GM18520 (cell line): ENCODE data around the gene EPN3.

Source experiments
- ATAC-seq: cut with Tn5 transposase; IDR thresholded peaks from one replicate; pipeline ENCODE4 v1.9.1; 2021; ENCODE audit not compliant: unreplicated experiment

The EPN3 gene

DNA sequence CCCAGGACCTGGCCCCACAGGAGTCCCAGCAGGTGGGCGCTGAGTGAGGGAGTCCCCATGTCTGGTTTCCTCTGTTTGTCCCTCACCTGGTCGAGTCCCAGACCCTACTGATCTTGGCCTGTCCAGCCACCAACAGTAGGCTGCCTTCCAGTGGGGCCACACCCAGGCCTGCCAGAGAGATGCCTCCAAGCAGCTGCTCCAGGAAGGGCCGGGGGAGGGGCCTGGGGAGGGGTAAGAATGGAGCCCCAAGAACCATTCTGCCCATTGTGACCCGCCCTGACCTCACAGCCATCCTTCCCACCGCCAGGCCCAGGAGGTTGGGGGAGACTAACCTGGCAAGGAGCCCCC is 15.2 kb downstream of the EPN3 start:
- no peak for ATAC-seq

DNA sequence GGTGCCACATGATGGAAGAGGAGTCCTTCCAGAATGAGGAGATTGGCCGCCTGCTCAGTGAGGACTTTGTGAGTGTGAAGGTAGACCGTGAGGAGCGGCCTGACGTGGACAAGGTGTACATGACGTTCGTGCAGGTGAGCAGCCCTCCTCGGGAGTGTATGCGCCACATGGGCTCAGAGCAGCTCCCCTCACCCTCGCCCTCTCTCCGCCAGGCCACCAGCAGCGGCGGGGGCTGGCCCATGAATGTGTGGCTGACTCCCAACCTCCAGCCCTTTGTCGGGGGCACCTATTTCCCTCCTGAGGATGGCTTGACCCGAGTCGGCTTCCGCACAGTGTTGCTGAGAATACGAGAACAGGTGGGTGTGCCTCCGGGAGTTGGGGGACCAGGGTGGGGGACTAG is 16.3 kb downstream of the EPN3 start:
- ATAC-seq = no peak

DNA sequence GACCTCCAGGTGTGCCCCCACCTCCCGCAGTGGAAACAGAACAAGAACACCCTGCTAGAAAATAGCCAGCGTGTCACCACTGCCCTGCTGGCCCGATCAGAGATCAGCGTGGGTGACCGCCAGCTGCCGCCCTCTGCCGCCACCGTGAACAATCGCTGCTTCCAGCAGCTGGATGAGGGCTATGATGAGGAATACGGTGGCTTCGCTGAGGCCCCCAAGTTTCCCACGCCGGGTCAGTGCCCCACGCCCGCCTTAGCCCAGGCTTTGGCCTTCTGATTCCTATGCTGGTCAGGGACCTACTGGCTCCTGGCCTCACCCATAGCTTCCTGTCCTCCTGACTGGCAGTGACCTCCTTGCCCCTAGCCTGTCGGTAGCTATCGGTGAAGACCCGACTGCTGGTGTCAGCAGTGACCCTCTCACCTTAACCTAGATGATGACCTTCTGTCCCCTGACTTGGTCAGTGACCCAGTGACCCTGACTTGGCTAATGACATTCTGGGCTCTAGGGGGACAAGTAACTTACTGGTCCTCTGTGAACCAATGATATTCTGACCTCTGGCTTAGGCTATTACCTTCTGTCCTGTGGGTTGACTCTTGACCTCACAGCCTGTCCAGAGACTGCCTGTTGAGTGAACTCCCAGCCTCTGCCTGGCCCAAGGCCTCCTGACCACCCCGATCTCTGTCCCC is 16.9 kb downstream of the EPN3 start:
- no peak for ATAC-seq

DNA sequence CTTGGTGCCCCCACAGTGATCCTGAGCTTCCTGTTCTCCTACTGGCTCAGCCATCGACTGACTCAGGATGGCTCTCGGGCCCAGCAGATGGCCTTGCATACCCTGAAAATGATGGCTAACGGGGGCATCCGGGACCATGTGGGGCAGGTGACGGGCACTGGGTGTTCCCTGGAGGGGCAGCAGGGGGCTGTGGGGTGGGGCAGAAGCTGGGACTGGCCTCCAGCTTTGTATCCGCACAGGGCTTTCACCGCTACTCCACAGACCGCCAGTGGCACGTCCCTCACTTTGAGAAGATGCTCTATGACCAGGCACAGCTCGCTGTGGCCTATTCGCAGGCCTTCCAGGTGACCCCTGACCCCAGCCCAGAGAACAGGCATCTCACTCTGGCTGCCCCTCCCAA is 17.4 kb downstream of the EPN3 start:
- ATAC-seq = no peak

DNA sequence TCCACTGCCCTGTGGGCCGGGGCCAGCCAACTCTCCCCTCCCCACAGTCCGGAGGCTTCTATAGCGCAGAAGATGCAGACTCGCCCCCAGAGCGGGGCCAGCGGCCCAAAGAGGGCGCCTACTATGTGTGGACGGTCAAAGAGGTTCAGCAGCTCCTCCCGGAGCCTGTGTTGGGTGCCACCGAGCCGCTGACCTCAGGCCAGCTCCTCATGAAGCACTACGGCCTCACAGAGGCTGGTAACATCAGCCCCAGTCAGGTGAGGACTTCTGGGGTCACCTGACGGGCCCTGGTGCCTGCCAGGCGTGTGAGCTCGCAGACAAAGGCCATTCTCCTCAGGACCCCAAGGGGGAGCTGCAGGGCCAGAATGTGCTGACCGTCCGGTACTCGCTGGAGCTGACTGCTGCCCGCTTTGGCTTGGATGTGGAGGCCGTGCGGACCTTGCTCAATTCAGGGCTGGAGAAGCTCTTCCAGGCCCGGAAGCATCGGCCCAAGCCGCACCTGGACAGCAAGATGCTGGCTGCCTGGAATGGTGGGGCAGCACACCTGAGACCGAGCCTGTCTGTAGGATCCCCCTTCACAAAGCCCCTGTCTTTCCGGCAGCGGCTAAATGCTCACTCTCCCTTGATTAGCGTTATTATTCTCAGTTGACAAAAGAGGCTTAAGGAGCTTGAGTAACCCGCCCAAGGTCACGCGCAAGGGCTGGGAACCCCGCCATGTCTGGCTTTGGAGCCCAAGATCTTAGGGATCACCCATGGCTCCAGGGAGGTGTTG is 18.3 kb downstream of the EPN3 start:
- no peak for ATAC-seq

DNA sequence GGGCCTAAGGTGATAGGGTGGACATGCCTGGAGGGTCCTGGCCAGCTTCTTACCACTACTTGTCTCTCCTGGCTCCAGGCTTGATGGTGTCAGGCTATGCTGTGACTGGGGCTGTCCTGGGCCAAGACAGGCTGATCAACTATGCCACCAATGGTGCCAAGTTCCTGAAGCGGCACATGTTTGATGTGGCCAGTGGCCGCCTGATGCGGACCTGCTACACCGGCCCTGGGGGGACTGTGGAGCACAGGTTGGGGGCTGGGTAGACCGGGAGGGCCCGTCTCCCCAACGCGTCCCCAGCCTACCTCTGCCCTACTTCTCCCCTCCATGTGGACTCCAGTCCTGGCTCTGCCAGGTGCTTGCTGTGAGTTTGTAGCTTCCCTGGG is 18.9 kb downstream of the EPN3 start:
- no peak for ATAC-seq

DNA sequence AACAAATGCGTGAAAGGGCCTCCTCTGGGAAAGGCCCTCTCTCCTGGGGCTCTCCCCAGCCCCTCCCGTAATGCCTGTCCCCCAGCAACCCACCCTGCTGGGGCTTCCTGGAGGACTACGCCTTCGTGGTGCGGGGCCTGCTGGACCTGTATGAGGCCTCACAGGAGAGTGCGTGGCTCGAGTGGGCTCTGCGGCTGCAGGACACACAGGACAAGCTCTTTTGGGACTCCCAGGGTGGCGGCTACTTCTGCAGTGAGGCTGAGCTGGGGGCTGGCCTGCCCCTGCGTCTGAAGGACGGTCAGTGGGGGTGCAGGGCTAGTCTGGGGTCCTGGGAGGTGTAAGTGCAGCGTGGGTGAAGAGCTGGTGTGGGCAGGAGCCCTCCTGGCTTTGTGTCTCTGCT is 19.3 kb downstream of the EPN3 start:
- no peak for ATAC-seq

DNA sequence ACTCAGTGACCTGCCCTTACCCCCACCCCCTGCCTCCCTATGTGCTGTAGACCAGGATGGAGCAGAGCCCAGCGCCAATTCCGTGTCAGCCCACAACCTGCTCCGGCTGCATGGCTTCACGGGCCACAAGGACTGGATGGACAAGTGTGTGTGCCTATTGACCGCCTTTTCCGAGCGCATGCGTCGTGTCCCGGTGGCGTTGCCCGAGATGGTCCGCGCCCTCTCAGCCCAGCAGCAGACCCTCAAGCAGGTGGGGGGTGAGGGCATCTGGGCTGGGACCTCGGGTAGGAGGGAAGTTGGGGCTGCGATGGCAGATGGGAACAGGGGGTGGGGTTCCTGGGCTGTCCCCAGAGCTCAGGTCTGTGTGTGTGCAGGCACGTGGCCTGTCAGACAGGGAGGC is 21.7 kb downstream of the EPN3 start:
- no peak for ATAC-seq

DNA sequence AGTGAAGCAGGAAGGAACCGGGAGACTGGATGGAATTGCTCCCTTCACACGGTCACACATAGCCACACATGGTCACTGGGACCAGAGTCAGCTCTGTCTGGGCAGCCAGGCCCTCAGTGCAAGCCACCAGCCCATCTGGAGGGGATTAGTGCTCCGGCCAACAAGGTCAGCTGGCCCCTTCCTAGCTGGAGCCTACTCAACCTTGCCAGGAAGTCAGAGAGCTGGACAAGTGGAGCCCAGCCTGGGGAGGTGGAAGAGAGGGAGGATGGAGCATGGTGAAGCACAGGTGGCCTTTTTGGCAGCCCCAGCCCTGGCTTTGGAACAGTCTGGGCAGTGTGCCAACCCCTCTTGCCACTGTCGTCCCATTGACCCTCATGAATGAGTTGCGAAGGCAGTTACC is 24.3 kb downstream of the EPN3 start:
- no peak for ATAC-seq

DNA sequence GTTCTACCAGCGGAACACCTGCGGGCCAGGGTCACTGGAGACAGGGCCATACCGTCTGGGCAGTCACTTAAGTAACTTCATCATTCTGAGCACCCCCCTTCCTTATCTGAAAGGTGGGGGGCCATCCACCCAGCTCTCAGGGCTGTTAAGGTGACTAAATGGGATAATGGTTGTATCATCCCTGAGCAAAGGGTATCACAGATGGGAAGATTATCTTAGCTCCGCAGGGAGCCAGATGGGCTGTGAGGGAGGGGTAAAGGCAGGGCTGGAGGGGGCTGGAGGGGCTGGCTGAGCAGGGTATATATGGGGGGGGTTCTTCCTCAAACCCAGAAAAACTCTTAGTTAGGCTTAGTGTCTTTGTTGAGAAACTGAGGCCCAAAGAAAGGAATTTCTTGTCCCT is 25.1 kb downstream of the EPN3 start:
- no peak for ATAC-seq

DNA sequence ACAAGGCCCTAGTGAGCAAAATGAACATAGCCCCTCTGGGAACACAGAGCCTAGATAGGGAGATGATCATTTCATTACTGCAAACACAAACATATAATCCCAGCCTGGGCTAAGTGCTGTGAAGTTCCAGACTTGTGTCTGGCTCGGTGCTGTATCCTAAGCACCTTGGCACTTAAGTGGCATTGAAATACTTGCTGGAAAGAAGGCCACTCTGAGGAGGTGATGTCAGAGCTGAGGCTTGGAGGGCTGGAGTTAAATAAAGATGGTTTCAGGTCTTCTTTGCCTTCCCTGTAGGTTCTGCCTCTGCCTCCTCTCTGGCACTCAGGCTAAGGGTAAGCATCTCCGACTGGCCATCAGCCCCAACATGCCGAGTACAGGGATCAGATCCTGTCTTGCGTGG is 25.6 kb downstream of the EPN3 start:
- no peak for ATAC-seq

DNA sequence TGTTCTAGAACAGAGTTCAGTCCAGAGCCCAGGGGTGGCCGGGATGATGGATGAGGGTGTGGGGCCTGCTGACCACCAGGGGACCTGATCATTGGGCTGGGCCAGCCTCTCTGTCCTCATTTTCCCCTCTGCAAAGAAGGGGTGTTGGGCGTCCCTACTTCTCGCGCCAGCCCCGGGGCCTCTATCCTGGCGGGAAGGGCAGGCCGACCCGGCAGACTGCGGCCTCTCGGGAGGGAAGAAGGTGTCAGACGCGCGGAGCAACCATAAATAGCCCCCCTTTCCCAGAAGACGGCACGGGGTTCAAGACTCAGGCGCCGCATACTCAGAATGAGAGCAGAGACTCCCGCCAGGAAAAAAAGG is 26.0 kb downstream of the EPN3 start:
- ATAC-seq = no peak

DNA sequence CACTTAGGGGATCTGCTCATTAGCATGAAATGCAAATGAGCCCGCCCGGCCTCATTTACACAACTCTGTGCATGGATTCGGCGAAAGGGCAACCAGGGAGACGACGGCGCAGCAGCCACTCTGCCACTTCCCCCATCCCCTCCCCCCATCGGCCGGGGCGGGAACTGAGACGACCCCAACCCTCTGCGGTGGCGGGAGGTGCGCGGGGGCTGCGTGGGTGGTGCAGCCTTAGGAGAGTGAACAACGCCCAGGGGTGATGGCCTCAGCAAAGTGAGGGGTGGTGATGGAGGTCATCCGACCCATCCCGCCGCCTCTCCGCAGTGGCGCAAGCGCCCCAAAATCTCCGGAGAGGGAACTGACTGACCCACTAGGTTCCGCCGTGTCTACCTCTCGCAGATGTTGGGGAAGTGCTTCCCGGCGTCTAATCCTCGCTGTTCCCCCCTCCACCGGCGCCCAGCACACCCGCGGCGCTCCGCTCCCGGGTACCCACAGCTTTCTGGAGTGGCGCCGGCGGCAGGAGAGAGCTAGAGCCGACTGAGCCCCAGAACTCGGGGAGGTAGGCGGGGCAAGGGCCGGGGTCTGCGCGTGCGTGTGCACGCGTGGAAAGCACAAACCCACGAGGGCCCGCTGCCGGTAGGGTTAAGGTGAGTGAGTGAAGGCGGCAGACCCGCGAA is 26.5 kb downstream of the EPN3 start:
- ATAC-seq = no peak

DNA sequence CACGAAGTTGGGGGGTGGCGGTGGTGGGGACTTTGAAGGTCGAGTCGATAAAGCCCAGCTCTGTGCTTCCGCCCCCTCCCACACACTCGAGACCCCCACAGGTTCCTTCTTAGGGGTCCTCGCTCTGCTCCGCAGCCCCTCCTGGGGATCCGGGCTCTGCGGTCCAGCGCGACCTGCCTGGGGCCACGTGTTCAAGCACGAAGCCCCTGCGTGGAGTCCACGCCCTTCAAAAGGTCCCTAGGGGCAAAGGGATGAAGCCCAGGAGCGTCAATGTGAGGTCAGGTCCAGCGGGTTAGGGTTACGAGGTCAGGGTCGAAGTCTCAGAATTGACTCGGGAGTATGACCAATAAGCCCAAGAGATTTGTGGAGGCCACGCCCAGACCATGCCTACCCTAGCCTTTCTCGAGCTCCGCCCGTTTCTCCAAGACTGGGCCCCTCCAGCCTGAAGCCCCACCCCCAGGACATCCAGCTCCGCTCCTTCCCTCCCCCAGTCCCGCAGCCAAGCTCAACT is 27.2 kb downstream of the EPN3 start:
- ATAC-seq = no peak

DNA sequence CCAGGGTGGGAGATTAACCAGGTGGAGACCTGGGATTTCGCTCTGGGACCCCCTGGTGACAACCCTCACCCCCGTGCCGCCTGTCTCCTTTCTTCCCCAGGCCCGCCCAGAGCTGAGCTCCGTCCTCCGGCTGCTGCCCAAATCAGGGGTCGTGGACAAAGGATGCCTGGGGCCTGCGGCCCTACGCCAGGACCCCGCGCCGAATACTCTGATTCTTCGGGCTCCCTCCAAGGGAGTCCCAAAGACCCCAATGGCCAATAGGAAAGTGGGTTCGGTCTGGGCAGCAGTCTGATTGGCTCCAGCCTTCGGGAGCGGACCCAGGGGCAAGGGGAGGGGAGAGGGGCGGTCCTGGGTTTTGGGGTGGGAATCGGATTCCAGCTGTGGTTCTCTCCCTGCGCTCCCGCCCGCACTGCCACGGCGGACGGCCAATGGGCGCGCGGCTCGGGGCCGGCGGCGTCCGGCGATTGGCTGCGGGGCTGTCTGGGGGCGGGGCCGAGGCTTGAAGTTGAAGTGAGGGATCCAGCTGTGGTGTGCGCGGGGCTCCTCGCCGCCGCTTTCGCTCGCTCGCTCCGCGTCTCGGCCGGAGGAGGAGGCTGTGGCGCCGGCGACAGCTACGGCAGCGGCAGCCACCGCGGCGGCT is 27.8 kb downstream of the EPN3 start, which contains the start of gene CACNA1G:
TSS of gene CACNA1G (plus strand) at position 531 of the 640 bp plus-strand sequence. CDS start 745 bp downstream, outside the sequence.
- peak; percentile 79 for ATAC-seq

DNA sequence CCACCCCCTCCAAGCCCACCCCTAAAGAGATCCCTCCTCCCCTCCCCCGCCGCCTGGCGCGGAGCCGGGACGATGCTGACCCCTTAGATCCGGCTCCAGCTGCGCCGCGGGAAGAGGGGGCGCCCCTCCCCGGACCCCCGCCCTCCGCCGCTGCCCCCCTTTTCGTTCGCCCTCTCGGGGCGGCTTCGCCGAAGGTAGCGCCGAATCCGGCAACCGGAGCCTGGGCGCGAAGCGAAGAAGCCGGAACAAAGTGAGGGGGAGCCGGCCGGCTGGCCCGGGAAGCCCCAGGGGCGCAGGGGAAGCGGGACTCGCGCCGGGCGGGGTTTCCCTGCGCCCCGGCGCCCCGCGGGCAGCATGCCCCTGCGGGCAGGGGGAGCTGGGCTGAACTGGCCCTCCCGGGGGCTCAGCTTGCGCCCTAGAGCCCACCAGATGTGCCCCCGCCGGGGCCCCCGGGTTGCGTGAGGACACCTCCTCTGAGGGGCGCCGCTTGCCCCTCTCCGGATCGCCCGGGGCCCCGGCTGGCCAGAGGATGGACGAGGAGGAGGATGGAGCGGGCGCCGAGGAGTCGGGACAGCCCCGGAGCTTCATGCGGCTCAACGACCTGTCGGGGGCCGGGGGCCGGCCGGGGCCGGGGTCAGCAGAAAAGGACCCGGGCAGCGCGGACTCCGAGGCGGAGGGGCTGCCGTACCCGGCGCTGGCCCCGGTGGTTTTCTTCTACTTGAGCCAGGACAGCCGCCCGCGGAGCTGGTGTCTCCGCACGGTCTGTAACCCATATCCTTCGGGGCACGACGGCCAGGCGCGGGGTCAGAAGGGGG is 28.6 kb downstream of the EPN3 start:
- peak; percentile 19 for ATAC-seq

DNA sequence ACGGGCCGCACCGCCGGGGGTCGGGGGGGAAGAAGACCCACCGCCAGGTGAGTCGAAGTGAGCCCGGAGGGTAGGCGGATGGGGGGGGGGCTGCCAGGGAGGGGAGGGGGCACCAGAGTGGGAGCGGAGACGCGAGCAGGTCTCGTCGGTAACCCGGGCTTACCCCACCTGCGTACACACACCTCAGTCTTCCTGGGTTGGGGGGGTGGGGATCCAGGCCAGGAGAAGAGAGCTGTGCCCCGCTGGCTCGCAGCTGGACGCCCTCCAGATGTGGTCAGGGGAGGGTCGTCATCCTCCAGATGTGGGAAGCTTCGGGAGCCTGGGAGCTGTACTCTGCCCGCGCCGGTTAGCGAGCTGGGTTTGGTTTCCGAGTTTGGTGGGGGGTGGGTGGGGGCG is 29.2 kb downstream of the EPN3 start:
- ATAC-seq = no peak

DNA sequence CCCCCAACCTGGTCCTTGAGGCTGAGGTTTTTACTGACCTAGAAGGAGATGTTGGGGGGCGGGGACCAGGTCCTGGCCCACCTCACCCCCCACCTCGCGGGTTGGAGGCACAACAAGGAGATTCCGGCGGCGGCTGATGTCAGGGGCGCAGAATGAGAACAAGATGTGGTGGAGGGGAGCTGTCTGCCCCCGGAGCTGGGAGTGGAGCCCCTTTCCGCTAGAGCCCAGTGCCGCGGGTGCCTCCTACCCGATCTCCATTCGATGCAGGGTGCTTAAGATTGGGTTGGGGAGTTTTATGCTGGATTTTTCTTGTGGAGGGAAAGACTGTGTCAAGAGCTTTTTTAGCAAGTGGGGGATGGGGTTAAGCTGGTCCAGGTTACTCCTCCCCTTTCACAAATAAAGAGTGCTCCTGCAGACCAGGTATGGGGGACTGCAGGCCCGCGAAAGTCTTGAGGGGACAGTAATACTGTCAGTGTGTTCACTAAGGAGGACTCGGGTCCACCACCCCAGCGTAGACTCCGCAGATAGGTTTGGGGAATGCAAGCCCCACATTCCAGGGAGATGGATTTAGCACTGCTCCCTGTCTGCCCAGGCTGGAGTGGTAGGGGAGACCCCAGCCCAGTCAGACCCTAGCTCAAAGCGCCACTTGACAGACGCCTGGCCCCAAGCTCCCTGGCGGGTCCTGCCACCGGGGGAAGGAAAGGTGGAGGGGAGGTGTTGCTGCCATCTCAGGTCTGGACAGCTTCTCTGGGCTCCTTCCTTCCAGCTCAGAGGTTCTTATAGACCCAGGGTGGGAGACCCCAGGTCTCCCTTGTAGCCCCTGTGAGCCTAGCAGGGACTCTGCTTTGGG is 29.9 kb downstream of the EPN3 start:
- no peak for ATAC-seq

DNA sequence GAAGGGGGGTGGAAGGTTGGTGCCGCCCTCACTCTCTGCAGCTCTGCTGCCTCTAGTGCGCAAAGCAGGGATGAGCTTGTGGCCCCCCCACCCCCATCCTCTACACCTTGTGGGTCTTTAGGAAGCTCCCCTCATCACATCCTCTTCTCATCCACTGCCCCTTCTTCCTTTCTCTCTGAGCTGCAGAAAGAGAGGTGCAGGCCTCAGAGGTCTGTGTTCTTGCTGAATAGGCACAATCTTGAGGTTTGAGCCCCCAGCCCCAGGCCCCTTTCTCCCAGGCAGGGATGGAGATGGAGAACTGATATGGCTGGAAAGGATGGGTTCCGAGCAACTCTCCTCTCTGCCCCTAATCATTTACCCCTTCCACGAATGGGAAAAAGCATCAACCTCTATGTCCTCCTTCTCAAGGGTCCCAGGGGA is 30.6 kb downstream of the EPN3 start:
- no peak for ATAC-seq

DNA sequence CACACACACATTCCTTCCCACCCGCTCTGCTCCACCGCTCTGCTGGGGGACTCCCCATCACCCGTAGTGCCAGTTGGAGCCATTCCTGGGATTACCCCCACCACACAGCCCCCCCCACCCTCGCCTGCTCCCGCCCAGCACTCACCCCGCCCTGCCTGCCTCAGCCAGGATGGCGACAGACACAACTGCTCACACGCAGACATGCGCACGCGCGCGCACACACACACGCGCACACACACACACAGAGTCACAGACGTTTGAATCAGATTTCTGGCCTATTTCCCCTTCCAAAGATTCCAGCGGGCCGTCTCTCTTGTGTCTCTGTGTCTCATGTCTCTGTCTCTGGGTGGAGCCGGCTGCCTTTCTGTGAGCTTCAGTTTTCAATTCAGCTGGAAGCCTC is 32.4 kb downstream of the EPN3 start:
- no peak for ATAC-seq
